ENCODE results near the gene STK32B.
"Not testable (repeated sequence)": the region's sequence is repeated elsewhere in the genome, so short reads cannot be mapped to it uniquely, and the experiment has no call there.

The STK32B gene

GRCh38 chr4:5260121-5260520 is 208.8 kb downstream of the STK32B start:
- DNase-seq (ENCODE audit: low spot score): no peak

GRCh38 chr4:5261866-5262265 is 210.6 kb downstream of the STK32B start:
- DNase-seq (ENCODE audit: low spot score): no peak

- no peak for DNase-seq (ENCODE audit: low spot score)
Observed at GRCh38 chr4:5266991-5267390, 215.7 kb downstream of the STK32B start.

GRCh38 chr4:5267408-5267807 is 216.1 kb downstream of the STK32B start:
- peak; percentile 5 for DNase-seq (ENCODE audit: low spot score)

- DNase-seq (ENCODE audit: low spot score): no peak
Observed at GRCh38 chr4:5276475-5277075, 225.3 kb downstream of the STK32B start.

GRCh38 chr4:5277079-5277478 is 225.8 kb downstream of the STK32B start:
- DNase-seq (ENCODE audit: low spot score): no peak

- no peak for DNase-seq (ENCODE audit: low spot score)
Observed at GRCh38 chr4:5278213-5278612, 226.9 kb downstream of the STK32B start.

- DNase-seq (ENCODE audit: low spot score): not testable (repeated sequence)
Observed at GRCh38 chr4:5280069-5280468, 228.8 kb downstream of the STK32B start.

- no peak for DNase-seq (ENCODE audit: low spot score)
Observed at GRCh38 chr4:5280828-5281227, 229.5 kb downstream of the STK32B start.

GRCh38 chr4:5283837-5284236 is 232.6 kb downstream of the STK32B start:
- no peak for DNase-seq (ENCODE audit: low spot score)

- no peak for DNase-seq (ENCODE audit: low spot score)
Observed at GRCh38 chr4:5284517-5284916, 233.2 kb downstream of the STK32B start.

- no peak for DNase-seq (ENCODE audit: low spot score)
Observed at GRCh38 chr4:5292101-5292500, 240.8 kb downstream of the STK32B start.

- DNase-seq (ENCODE audit: low spot score): not testable (repeated sequence)
Observed at GRCh38 chr4:5298000-5298787, 246.9 kb downstream of the STK32B start.

GRCh38 chr4:5300283-5300682 is 249.0 kb downstream of the STK32B start:
- DNase-seq (ENCODE audit: low spot score): no peak

GRCh38 chr4:5307928-5308327 is 256.6 kb downstream of the STK32B start:
- DNase-seq (ENCODE audit: low spot score): no peak

- no peak for DNase-seq (ENCODE audit: low spot score)
Observed at GRCh38 chr4:5322321-5322720, 271.0 kb downstream of the STK32B start.

- no peak for DNase-seq (ENCODE audit: low spot score)
Observed at GRCh38 chr4:5330339-5330989, 279.2 kb downstream of the STK32B start.

GRCh38 chr4:5337731-5338130 is 286.5 kb downstream of the STK32B start:
- DNase-seq (ENCODE audit: low spot score): no peak

- DNase-seq (ENCODE audit: low spot score): no peak
Observed at GRCh38 chr4:5338531-5338930, 287.3 kb downstream of the STK32B start.

- DNase-seq (ENCODE audit: low spot score): no peak
Observed at GRCh38 chr4:5340991-5341451, 289.7 kb downstream of the STK32B start.

GRCh38 chr4:5341526-5341925 is 290.2 kb downstream of the STK32B start:
- no peak for DNase-seq (ENCODE audit: low spot score)

GRCh38 chr4:5355846-5356245 is 304.6 kb downstream of the STK32B start:
- DNase-seq (ENCODE audit: low spot score): no peak

GRCh38 chr4:5357870-5358269 is 306.6 kb downstream of the STK32B start:
- DNase-seq (ENCODE audit: low spot score): no peak

Data from pons (tissue), 1 donor.